ENCODE results near the gene PGA5. TPM values are rescaled to one million over a fixed set of nuclear protein-coding genes. Genes with fewer than 3 reads are reported as not detected.
"Not testable (repeated sequence)": the region's sequence is repeated elsewhere in the genome, so short reads cannot be mapped to it uniquely, and the experiment has no call there.

The PGA5 gene
- polyA plus RNA-seq, 1 donor (not counting 4 experiments of a cell fraction or from before 2014, with no cell fraction given): not detected

DNA sequence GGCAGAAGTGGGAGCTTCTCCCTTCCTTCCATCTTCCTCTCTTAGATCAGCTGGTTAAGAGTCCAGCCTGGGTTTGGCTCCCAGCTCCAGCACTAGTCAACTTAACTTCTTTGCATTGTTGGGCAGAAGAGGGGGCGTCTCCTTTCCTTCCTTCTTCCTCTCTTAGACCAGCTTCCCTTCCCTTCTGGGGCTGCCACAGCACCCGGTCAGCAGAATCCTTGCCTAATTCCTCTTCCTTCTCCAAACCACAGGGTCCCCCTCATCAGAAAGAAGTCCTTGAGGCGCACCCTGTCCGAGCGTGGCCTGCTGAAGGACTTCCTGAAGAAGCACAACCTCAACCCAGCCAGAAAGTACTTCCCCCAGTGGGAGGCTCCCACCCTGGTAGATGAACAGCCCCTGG lies 18.3 kb upstream of the PGA5 start:
- dilution Hi-C loops (cut with MboI; ENCODE audit: extremely low pct_ligation_motif_present, low sequenced_read_pairs); H3K79me2 ChIP-seq (ENCODE audit: control insufficient read depth, insufficient read depth, low read length); H3K9me1 ChIP-seq (ENCODE audit: control insufficient read depth, extremely low read depth, insufficient read depth, low read length); H3K27ac ChIP-seq (ENCODE audit: control insufficient read depth, insufficient read depth, low read length); H3K27me3 ChIP-seq (ENCODE audit: control insufficient read depth, extremely low read depth, insufficient read depth, low read length); H3K4me1 ChIP-seq (ENCODE audit: control insufficient read depth, extremely low read depth, insufficient read depth, low read length); H4K20me1 ChIP-seq (ENCODE audit: control insufficient read depth, extremely low read depth, insufficient read depth, low read length); H2AFZ ChIP-seq (ENCODE audit: control insufficient read depth, low read length); H3K9ac ChIP-seq (ENCODE audit: control insufficient read depth, extremely low read depth, insufficient read depth, low read length); H3K36me3 ChIP-seq (ENCODE audit: control insufficient read depth in 2 of 2, extremely low read depth in 1 of 2, insufficient read depth in 2 of 2, low read length in 2 of 2); H3K4me3 ChIP-seq (ENCODE audit: control insufficient read depth in 2 of 3, extremely low read depth in 1 of 3, insufficient read depth in 2 of 3, low read depth in 1 of 3, low read length in 3 of 3); H3K9me3 ChIP-seq (ENCODE audit: control insufficient read depth, low read depth, low read length); FAIRE-seq; H3K4me2 ChIP-seq (ENCODE audit: control insufficient read depth, extremely low read depth, insufficient read depth, low read depth, low read length); DNase-seq (ENCODE audit: low read depth, low spot score): not testable (repeated sequence)

- H3K9ac ChIP-seq (ENCODE audit: control insufficient read depth, extremely low read depth, insufficient read depth, low read length); FAIRE-seq; H3K9me1 ChIP-seq (ENCODE audit: control insufficient read depth, extremely low read depth, insufficient read depth, low read length); H3K4me1 ChIP-seq (ENCODE audit: control insufficient read depth, extremely low read depth, insufficient read depth, low read length); H3K79me2 ChIP-seq (ENCODE audit: control insufficient read depth, insufficient read depth, low read length); H3K36me3 ChIP-seq (ENCODE audit: control insufficient read depth in 2 of 2, extremely low read depth in 1 of 2, insufficient read depth in 2 of 2, low read length in 2 of 2); H3K9me3 ChIP-seq (ENCODE audit: control insufficient read depth, low read depth, low read length); dilution Hi-C loops (cut with MboI; ENCODE audit: extremely low pct_ligation_motif_present, low sequenced_read_pairs); H2AFZ ChIP-seq (ENCODE audit: control insufficient read depth, low read length); H3K27ac ChIP-seq (ENCODE audit: control insufficient read depth, insufficient read depth, low read length); H3K4me2 ChIP-seq (ENCODE audit: control insufficient read depth, extremely low read depth, insufficient read depth, low read depth, low read length); DNase-seq (ENCODE audit: low read depth, low spot score); H3K27me3 ChIP-seq (ENCODE audit: control insufficient read depth, extremely low read depth, insufficient read depth, low read length); H4K20me1 ChIP-seq (ENCODE audit: control insufficient read depth, extremely low read depth, insufficient read depth, low read length); H3K4me3 ChIP-seq (ENCODE audit: control insufficient read depth in 2 of 3, extremely low read depth in 1 of 3, insufficient read depth in 2 of 3, low read depth in 1 of 3, low read length in 3 of 3): not testable (repeated sequence)
Observed at GRCh38 chr11:61226457-61227137, 14.4 kb upstream of the PGA5 start.

DNA sequence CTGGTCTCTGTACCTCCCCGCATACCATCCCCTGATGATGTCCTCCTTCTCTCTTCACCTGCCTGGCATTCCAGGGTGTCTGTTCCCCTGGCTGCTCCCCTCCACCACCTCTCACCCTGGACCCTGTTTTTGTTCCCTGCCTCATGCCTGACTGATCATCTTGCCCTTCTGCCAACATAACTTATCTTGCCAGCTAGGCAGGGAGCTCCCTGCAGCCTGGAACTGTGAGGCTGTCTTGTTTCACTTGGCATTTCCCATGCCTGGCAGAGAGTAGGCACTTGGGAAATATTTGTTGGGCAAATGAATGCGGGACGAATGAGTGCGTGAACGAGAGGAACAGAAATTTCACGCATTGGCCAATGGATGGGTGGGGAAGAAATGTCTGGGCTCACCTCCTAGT lies 11.5 kb upstream of the PGA5 start:
- H3K4me1 ChIP-seq (ENCODE audit: control insufficient read depth, extremely low read depth, insufficient read depth, low read length); H4K20me1 ChIP-seq (ENCODE audit: control insufficient read depth, extremely low read depth, insufficient read depth, low read length); H3K36me3 ChIP-seq (ENCODE audit: control insufficient read depth in 2 of 2, extremely low read depth in 1 of 2, insufficient read depth in 2 of 2, low read length in 2 of 2); H3K27ac ChIP-seq (ENCODE audit: control insufficient read depth, insufficient read depth, low read length); H2AFZ ChIP-seq (ENCODE audit: control insufficient read depth, low read length); H3K79me2 ChIP-seq (ENCODE audit: control insufficient read depth, insufficient read depth, low read length); H3K27me3 ChIP-seq (ENCODE audit: control insufficient read depth, extremely low read depth, insufficient read depth, low read length); dilution Hi-C loops (cut with MboI; ENCODE audit: extremely low pct_ligation_motif_present, low sequenced_read_pairs); H3K4me2 ChIP-seq (ENCODE audit: control insufficient read depth, extremely low read depth, insufficient read depth, low read depth, low read length); H3K9me3 ChIP-seq (ENCODE audit: control insufficient read depth, low read depth, low read length); H3K9me1 ChIP-seq (ENCODE audit: control insufficient read depth, extremely low read depth, insufficient read depth, low read length); DNase-seq (ENCODE audit: low read depth, low spot score); FAIRE-seq; H3K9ac ChIP-seq (ENCODE audit: control insufficient read depth, extremely low read depth, insufficient read depth, low read length); H3K4me3 ChIP-seq (ENCODE audit: control insufficient read depth in 2 of 3, extremely low read depth in 1 of 3, insufficient read depth in 2 of 3, low read depth in 1 of 3, low read length in 3 of 3): not testable (repeated sequence)

DNA sequence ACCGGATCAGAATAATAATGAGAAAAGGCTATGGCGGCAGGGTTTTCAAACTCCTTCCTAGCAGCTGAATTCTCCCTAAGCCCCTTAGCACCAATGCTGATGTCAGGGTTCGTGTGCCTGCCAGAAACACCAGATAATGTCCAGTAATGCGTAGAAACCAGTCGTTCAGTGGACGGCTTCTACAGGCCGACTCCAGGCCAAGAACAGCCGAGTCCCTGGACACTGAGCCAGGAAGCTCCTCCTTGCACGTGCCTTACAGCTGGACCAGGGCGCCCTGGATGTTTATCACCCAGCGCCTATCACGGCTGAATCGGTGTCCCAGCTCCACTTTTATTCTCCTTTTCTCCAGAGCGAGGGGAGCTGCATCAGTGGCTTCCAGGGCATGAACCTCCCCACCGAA lies 9.9 kb upstream of the PGA5 start:
- H3K36me3 ChIP-seq (ENCODE audit: control insufficient read depth in 2 of 2, extremely low read depth in 1 of 2, insufficient read depth in 2 of 2, low read length in 2 of 2); H3K9ac ChIP-seq (ENCODE audit: control insufficient read depth, extremely low read depth, insufficient read depth, low read length); H3K79me2 ChIP-seq (ENCODE audit: control insufficient read depth, insufficient read depth, low read length); H3K9me3 ChIP-seq (ENCODE audit: control insufficient read depth, low read depth, low read length); H3K27me3 ChIP-seq (ENCODE audit: control insufficient read depth, extremely low read depth, insufficient read depth, low read length); H3K4me3 ChIP-seq (ENCODE audit: control insufficient read depth in 2 of 3, extremely low read depth in 1 of 3, insufficient read depth in 2 of 3, low read depth in 1 of 3, low read length in 3 of 3); H2AFZ ChIP-seq (ENCODE audit: control insufficient read depth, low read length); H4K20me1 ChIP-seq (ENCODE audit: control insufficient read depth, extremely low read depth, insufficient read depth, low read length); H3K27ac ChIP-seq (ENCODE audit: control insufficient read depth, insufficient read depth, low read length); H3K9me1 ChIP-seq (ENCODE audit: control insufficient read depth, extremely low read depth, insufficient read depth, low read length); H3K4me2 ChIP-seq (ENCODE audit: control insufficient read depth, extremely low read depth, insufficient read depth, low read depth, low read length); dilution Hi-C loops (cut with MboI; ENCODE audit: extremely low pct_ligation_motif_present, low sequenced_read_pairs); DNase-seq (ENCODE audit: low read depth, low spot score); H3K4me1 ChIP-seq (ENCODE audit: control insufficient read depth, extremely low read depth, insufficient read depth, low read length); FAIRE-seq: not testable (repeated sequence)

GRCh38 chr11:61231585-61231984 lies 9.4 kb upstream of the PGA5 start:
- H3K36me3 ChIP-seq (ENCODE audit: control insufficient read depth in 2 of 2, extremely low read depth in 1 of 2, insufficient read depth in 2 of 2, low read length in 2 of 2); H3K79me2 ChIP-seq (ENCODE audit: control insufficient read depth, insufficient read depth, low read length); H3K9me1 ChIP-seq (ENCODE audit: control insufficient read depth, extremely low read depth, insufficient read depth, low read length); H3K27me3 ChIP-seq (ENCODE audit: control insufficient read depth, extremely low read depth, insufficient read depth, low read length); H3K9me3 ChIP-seq (ENCODE audit: control insufficient read depth, low read depth, low read length); DNase-seq (ENCODE audit: low read depth, low spot score); H3K27ac ChIP-seq (ENCODE audit: control insufficient read depth, insufficient read depth, low read length); H3K9ac ChIP-seq (ENCODE audit: control insufficient read depth, extremely low read depth, insufficient read depth, low read length); FAIRE-seq; H3K4me2 ChIP-seq (ENCODE audit: control insufficient read depth, extremely low read depth, insufficient read depth, low read depth, low read length); H3K4me1 ChIP-seq (ENCODE audit: control insufficient read depth, extremely low read depth, insufficient read depth, low read length); H3K4me3 ChIP-seq (ENCODE audit: control insufficient read depth in 2 of 3, extremely low read depth in 1 of 3, insufficient read depth in 2 of 3, low read depth in 1 of 3, low read length in 3 of 3); H4K20me1 ChIP-seq (ENCODE audit: control insufficient read depth, extremely low read depth, insufficient read depth, low read length); dilution Hi-C loops (cut with MboI; ENCODE audit: extremely low pct_ligation_motif_present, low sequenced_read_pairs); H2AFZ ChIP-seq (ENCODE audit: control insufficient read depth, low read length): not testable (repeated sequence)
